ENCODE measurements around the gene EGFL7.

DNA sequence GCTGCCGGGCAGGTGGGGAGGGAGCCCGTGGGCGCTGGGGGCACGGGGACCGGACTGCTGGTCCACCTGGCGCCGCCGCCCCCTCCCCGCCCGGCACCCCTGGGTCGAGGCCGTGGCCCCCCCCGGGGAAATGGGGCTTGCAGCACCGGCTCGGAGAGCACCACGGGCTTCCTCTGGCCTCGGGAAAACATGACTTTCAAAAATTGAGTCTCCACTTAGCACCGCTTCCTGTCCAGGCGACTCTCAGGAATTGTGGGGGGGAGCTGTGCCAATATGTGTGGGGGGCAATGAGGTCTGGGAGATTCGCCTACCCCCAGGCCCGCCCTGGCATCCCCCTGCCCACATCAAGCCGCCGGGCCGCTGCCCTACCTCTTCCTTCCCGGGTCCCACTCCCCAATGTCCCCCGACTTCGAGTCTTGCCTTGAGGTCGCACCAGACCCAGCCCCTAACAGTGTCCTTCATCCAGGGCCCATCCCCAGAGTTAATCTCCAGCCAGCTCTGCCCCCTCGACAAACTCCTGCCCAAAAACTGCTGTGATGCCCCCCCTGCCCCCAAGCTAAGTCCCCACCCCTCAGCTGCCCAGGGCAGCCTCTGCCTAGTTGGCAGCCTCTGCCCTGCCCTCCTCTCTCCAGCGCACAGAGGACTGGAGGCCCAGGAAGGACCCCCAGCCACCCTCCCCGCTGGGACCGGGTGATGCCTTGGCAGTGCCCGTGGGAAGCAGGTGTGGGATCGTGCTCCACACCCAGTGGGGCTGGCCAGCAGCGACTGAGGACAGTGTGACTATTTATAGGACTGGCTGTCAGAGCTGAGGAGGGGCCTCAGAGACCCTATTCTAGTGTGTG lies 3.9 kb downstream of the EGFL7 start:
- TF ChIP-seq POLR2A (IDR thresholded peaks at IDR 0.05) (no peak), POLR2AphosphoS5 (IDR thresholded peaks at IDR 0.05) (no peak)
- TF ChIP-seq, protein P1, sequence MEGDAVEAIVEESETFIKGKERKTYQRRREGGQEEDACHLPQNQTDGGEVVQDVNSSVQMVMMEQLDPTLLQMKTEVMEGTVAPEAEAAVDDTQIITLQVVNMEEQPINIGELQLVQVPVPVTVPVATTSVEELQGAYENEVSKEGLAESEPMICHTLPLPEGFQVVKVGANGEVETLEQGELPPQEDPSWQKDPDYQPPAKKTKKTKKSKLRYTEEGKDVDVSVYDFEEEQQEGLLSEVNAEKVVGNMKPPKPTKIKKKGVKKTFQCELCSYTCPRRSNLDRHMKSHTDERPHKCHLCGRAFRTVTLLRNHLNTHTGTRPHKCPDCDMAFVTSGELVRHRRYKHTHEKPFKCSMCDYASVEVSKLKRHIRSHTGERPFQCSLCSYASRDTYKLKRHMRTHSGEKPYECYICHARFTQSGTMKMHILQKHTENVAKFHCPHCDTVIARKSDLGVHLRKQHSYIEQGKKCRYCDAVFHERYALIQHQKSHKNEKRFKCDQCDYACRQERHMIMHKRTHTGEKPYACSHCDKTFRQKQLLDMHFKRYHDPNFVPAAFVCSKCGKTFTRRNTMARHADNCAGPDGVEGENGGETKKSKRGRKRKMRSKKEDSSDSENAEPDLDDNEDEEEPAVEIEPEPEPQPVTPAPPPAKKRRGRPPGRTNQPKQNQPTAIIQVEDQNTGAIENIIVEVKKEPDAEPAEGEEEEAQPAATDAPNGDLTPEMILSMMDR (IDR thresholded peaks at IDR 0.05), result no peak

Measured in prostate gland (tissue), 2 donors.